Fibroblast of pulmonary artery (primary cell): ENCODE data around the gene KCNMA1.
A peak's percentile ranks its signal among the peaks of the same experiment; 100 is the strongest.

ENCODE experiments used
- DNase-seq: peaks from one replicate; pipeline ENCODE4 v3.0.0-alpha.2; 2010; ENCODE audit warnings: low read depth
- H3K4me3 ChIP-seq: replicated peaks from 2 replicates; pipeline ENCODE4 v1.5.1; 2011; ENCODE audit warnings: low read depth, mild to moderate bottlenecking, control low read depth, low read length, moderate library complexity
- CTCF ChIP-seq: IDR thresholded peaks from 2 replicates; pipeline ENCODE4 v1.5.1; 2011; ENCODE audit warnings: mild to moderate bottlenecking, control low read depth, low read length, inconsistent platforms; ENCODE audit errors: missing control alignments

Gene KCNMA1

GRCh38 chr10:77036993-77037734 is 600.4 kb downstream of the KCNMA1 start:
- H3K4me3 ChIP-seq: no peak overlapping the region
- peak; percentile 48 for TF ChIP-seq CTCF
- peak; percentile 7 for DNase-seq

GRCh38 chr10:77036276-77036675 is 601.3 kb downstream of the KCNMA1 start:
- no peak for DNase-seq
- no peak overlapping the region for H3K4me3 ChIP-seq
- no peak for TF ChIP-seq CTCF

GRCh38 chr10:77034795-77035194 is 602.8 kb downstream of the KCNMA1 start:
- H3K4me3 ChIP-seq: no peak overlapping the region
- no peak for DNase-seq
- TF ChIP-seq CTCF: no peak

GRCh38 chr10:77034240-77034639 is 603.4 kb downstream of the KCNMA1 start:
- H3K4me3 ChIP-seq: no peak overlapping the region
- no peak for TF ChIP-seq CTCF
- no peak for DNase-seq

GRCh38 chr10:77032188-77032570 is 605.4 kb downstream of the KCNMA1 start:
- H3K4me3 ChIP-seq: no peak overlapping the region
- DNase-seq: no peak
- no peak for TF ChIP-seq CTCF

- no peak for TF ChIP-seq CTCF
- no peak overlapping the region for H3K4me3 ChIP-seq
- no peak for DNase-seq
These were observed 605.9 kb downstream of the KCNMA1 start for GRCh38 chr10:77031531-77032187.
